B cell (primary cell): Measurements from ENCODE around the gene RET. TPM values are rescaled to one million over a fixed set of nuclear protein-coding genes. Genes with fewer than 3 reads are reported as not detected.

ENCODE experiments used
- ATAC-seq: fragments of 200-7000 bp; cut with Tn5 transposase; one replicate; pipeline ENCODE4 v1.10.0; 2021; ENCODE audit warnings: low read depth, mild to moderate bottlenecking, moderate number of reproducible peaks, moderate library complexity
- CTCF ChIA-PET: fragments of 350-600 bp; sonication (Branson Sonifier 250); formaldehyde crosslinking; loops from one replicate; lab custom pipeline; 2021; ENCODE audit warnings: antibody characterized with exemption, inconsistent platforms; lab: Charles Lee
- POLR2A ChIA-PET: fragments of 350-600 bp; sonication (Branson Sonifier 250); formaldehyde crosslinking; loops from one replicate; lab custom pipeline; 2021; ENCODE audit warnings: antibody characterized with exemption; lab: Charles Lee
- DNase-seq: peaks from one replicate; pipeline ENCODE4 v3.0.0; 2013
- H2AFZ ChIP-seq: 2 replicates; pipeline ENCODE4 v1.6.1; 2012; ENCODE audit warnings: mild to moderate bottlenecking, low read depth, low read length; ENCODE audit not compliant: insufficient read depth, poor library complexity, severe bottlenecking
- H3K27ac ChIP-seq, 2 donors: 1 replicate in 1 of 2; 2 replicates in 1 of 2; pipeline ENCODE4 v1.5.1; 2012 to 2013; ENCODE audit warnings: low read length in 2 of 2, mild to moderate bottlenecking in 2 of 2, moderate library complexity in 1 of 2
- H3K27me3 ChIP-seq, 4 experiments: fragments of 200-600 bp in 1 of 4; sonication (generic) in 1 of 4; replicated peaks in 1 of 4; 1 replicate in 2 of 4; 2 replicates in 2 of 4; pipeline versions ENCODE4 v1.6.1 to v1.7.0; 2013 to 2016; ENCODE audit warnings: low read length in 3 of 4, mild to moderate bottlenecking in 2 of 4, mixed read lengths in 1 of 4, moderate library complexity in 1 of 4; ENCODE audit not compliant: insufficient read depth in 4 of 4, control insufficient read depth in 3 of 4; ENCODE audit errors: control extremely low read depth in 1 of 4
- H3K36me3 ChIP-seq, 2 experiments: replicated peaks in 1 of 2; 1 replicate in 1 of 2; 2 replicates in 1 of 2; pipeline versions ENCODE4 v1.6.1 to v1.7.1; 2013; ENCODE audit warnings: low read length in 1 of 2; ENCODE audit not compliant: insufficient read depth in 2 of 2, control insufficient read depth in 1 of 2; ENCODE audit errors: control extremely low read depth in 1 of 2, extremely low read depth in 1 of 2
- H3K4me1 ChIP-seq, 2 donors: fragments of 200-600 bp in 1 of 2; sonication (generic) in 1 of 2; 1 replicate in 1 of 2; 2 replicates in 1 of 2; pipeline versions ENCODE4 v1.5.1 to v1.6.1; 2013 to 2017; ENCODE audit warnings: low read length in 2 of 2; ENCODE audit not compliant: control insufficient read depth in 2 of 2, insufficient read depth in 2 of 2
- H3K4me2 ChIP-seq: replicated peaks from 2 replicates; pipeline ENCODE3; 2012; ENCODE audit warnings: mild to moderate bottlenecking, low read depth, low read length; ENCODE audit not compliant: poor library complexity, severe bottlenecking
- H3K4me3 ChIP-seq, 5 experiments: fragments of 200-600 bp in 1 of 5; sonication (generic) in 1 of 5; 1 replicate in 3 of 5; 2 replicates in 2 of 5; pipeline versions ENCODE4 v1.5.1 to v1.7.0; 2011 to 2016; ENCODE audit warnings: low read length in 4 of 5, mild to moderate bottlenecking in 4 of 5, low read depth in 2 of 5, control low read depth in 1 of 5, moderate library complexity in 1 of 5; ENCODE audit not compliant: insufficient read depth in 1 of 5; ENCODE audit errors: control extremely low read depth in 1 of 5, extremely low read depth in 1 of 5
- H3K79me2 ChIP-seq: fragments of 200-600 bp; sonication (generic); one replicate; pipeline ENCODE4 v1.6.0; 2016; ENCODE audit warnings: low read length; ENCODE audit not compliant: control insufficient read depth, insufficient read depth
- H3K9ac ChIP-seq: fragments of 200-600 bp; sonication (generic); 2 replicates; pipeline ENCODE4 v1.6.1; 2017; ENCODE audit warnings: mild to moderate bottlenecking, low read length, moderate library complexity
- H3K9me3 ChIP-seq, 3 donors: one replicate each; pipeline versions ENCODE4 v1.6.1 to v1.7.1; 2013; ENCODE audit warnings: low read length in 2 of 3; ENCODE audit not compliant: control insufficient read depth in 2 of 3, insufficient read depth in 1 of 3; ENCODE audit errors: control extremely low read depth in 1 of 3
- H4K20me1 ChIP-seq: 2 replicates; pipeline ENCODE4 v1.6.0; 2012; ENCODE audit warnings: mild to moderate bottlenecking, low read length; ENCODE audit not compliant: insufficient read depth, control insufficient read depth, poor library complexity, severe bottlenecking
- H3K27ac Mint-ChIP-seq: one replicate; pipeline ENCODE4 v1.8.0; 2021; ENCODE audit warnings: mixed read lengths
- H3K27me3 Mint-ChIP-seq: one replicate; pipeline ENCODE4 v1.8.0; 2021; ENCODE audit warnings: mixed read lengths
- H3K4me1 Mint-ChIP-seq: one replicate; pipeline ENCODE4 v1.8.0; 2021; ENCODE audit warnings: mixed read lengths
- H3K4me3 Mint-ChIP-seq: one replicate; pipeline ENCODE4 v1.8.0; 2021; ENCODE audit warnings: mixed read lengths
- H3K9me3 Mint-ChIP-seq: one replicate; pipeline ENCODE4 v1.8.0; 2022; ENCODE audit warnings: mixed read lengths; ENCODE audit not compliant: insufficient read depth
- CTCF ChIP-seq: fragments of 200-600 bp; IDR thresholded peaks from one replicate; pipeline ENCODE4 v1.8.0; 2022; ENCODE audit warnings: antibody characterized with exemption, mild to moderate bottlenecking
- EZH2 ChIP-seq: IDR thresholded peaks from 2 replicates; pipeline ENCODE4 v1.6.1; 2012; ENCODE audit warnings: borderline replicate concordance, low read depth, mild to moderate bottlenecking, moderate library complexity, low read length; ENCODE audit not compliant: insufficient read depth, poor library complexity, severe bottlenecking
- whole genome bisulfite sequencing: methylation state at CpG from one replicate; pipeline ENCODE4 v1.1.5; 2013; ENCODE audit warnings: missing lambda C conversion rate; ENCODE audit not compliant: insufficient coverage; 5-methylcytosine and 5-hydroxymethylcytosine counted together
- intact Hi-C: fragments of 100-400 bp; cut with micrococcal nuclease; formaldehyde crosslinking; loops from one replicate; pipeline ENCODE4 v1.10.0; 2022
- polyA plus RNA-seq: library from polyadenylated mRNA; depleted of rRNA; stranded (reverse); fragments of >200 nt; gene quantifications from 2 replicates; pipeline ENCODE4 v1.2.3, GENCODE V29; 2012
- total RNA-seq, 2 donors: library from RNA; stranded (reverse); fragments of 120-200 nt in 1 of 2; gene quantifications; 1 replicate in 1 of 2; 2 replicates in 1 of 2; pipeline versions ENCODE4 v1.2.3 to v1.2.4, GENCODE V29; 2013 to 2022

The RET gene
- total and polyA plus RNA-seq, 2 donors (not counting 1 experiment from before 2014, with no cell fraction given), result 0.16 to 0.27 TPM

GRCh38 chr10:43099928-43100327 is 23.1 kb downstream of the RET start:
- CTCF ChIA-PET, result no interaction called here
- intact Hi-C loops, result no loop called here

GRCh38 chr10:43100366-43100765 is 23.5 kb downstream of the RET start:
- H3K4me1 ChIP-seq, result peaks cover 5 to 11% of the 10 kb centered on the region in 2 donors
- ATAC-seq (no peak), DNase-seq (no peak)
- H3K4me3 ChIP-seq, result no peak overlapping the region
- intact Hi-C loops, result no loop called here
- 94% methylated on average over 15 of the region's 17 CpGs for WGBS
- no peak overlapping the region for H3K9ac ChIP-seq
- H3K4me3 Mint-ChIP-seq, result no peak overlapping the region
- no peak overlapping the region for H2AFZ ChIP-seq
- H3K9me3 ChIP-seq, result peaks cover 0 to 4% (median 0%) of the 10 kb centered on the region in 3 donors
- POLR2A ChIA-PET, result no interaction called here
- no peak overlapping the region for H3K4me2 ChIP-seq
- H3K4me1 Mint-ChIP-seq, result peaks cover 6% of the 10 kb centered on the region
- H3K27ac Mint-ChIP-seq, result no peak overlapping the region
- H3K79me2 ChIP-seq, result no peaks in the 10 kb centered on the region
- TF ChIP-seq EZH2 (no peak), CTCF (no peak)
- no peaks in the 10 kb centered on the region for H3K36me3 ChIP-seq
- H3K27me3 Mint-ChIP-seq, result peaks cover 31% of the 10 kb centered on the region
- no peaks in the 10 kb centered on the region for H4K20me1 ChIP-seq
- H3K27ac ChIP-seq, result no peak overlapping the region
- peaks cover 0 to 32% (median 2%) of the 10 kb centered on the region in 4 experiments for H3K27me3 ChIP-seq
- no peaks in the 10 kb centered on the region for H3K9me3 Mint-ChIP-seq
- CTCF ChIA-PET, result no interaction called here

More at GRCh38 chr10:43099928-43100327, 23.1 kb downstream of the RET start:
- Histone ChIP-seq H4K20me1 (no peaks in the 10 kb centered on the region), H3K4me3 (no peak overlapping the region), H2AFZ (no peak overlapping the region), H3K36me3 (no peaks in the 10 kb centered on the region), H3K27me3 (peaks cover 0 to 32% (median 2%) of the 10 kb centered on the region in 4 experiments), H3K9me3 (peaks cover 0 to 4% (median 0%) of the 10 kb centered on the region in 3 donors), H3K4me1 (peaks cover 5 to 7% of the 10 kb centered on the region in 2 donors), H3K27ac (no peak overlapping the region), H3K9ac (no peak overlapping the region), H3K4me2 (no peak overlapping the region), H3K79me2 (no peaks in the 10 kb centered on the region)
- TF ChIP-seq CTCF, result no peak
- no peak for TF ChIP-seq EZH2
- no peak for ATAC-seq
- no peak overlapping the region for H3K4me3 Mint-ChIP-seq
- peaks cover 3% of the 10 kb centered on the region for H3K4me1 Mint-ChIP-seq
- POLR2A ChIA-PET, result no interaction called here
- peaks cover 31% of the 10 kb centered on the region for H3K27me3 Mint-ChIP-seq
- WGBS, result 100% methylated on average over 1 of the region's 4 CpGs
- no peaks in the 10 kb centered on the region for H3K9me3 Mint-ChIP-seq
- no peak for DNase-seq
- H3K27ac Mint-ChIP-seq, result no peak overlapping the region
